ENCODE results near the gene SELPLG.

Gene SELPLG

GRCh38 chr12:108668542-108668941 is 34.8 kb upstream of the SELPLG start:
- H3K4me3 ChIP-seq (ENCODE audit: low read depth, low read length): no peak overlapping the region
- in situ Hi-C loops (cut with HindIII; ENCODE audit: low pct_ligation_motif_present, low sequenced_read_pairs): no loop called here
- DNase-seq: no peak
- no peak for TF ChIP-seq CTCF (IDR thresholded peaks at IDR 0.05; ENCODE audit: low read depth, low read length, missing control alignments)
- peak overlapping the region; percentile 45 for H3K27ac ChIP-seq
- peaks cover 11% of the 10 kb centered on the region for H3K36me3 ChIP-seq (replicated peaks)
- H3K27me3 ChIP-seq (replicated peaks): no peaks in the 10 kb centered on the region

- no peak for TF ChIP-seq CTCF (IDR thresholded peaks at IDR 0.05; ENCODE audit: low read depth, low read length, missing control alignments)
- in situ Hi-C loops (cut with HindIII; ENCODE audit: low pct_ligation_motif_present, low sequenced_read_pairs): no loop called here
- Histone ChIP-seq H3K27ac (peak overlapping the region; percentile 45), H3K27me3 (replicated peaks) (no peaks in the 10 kb centered on the region), H3K4me3 (ENCODE audit: low read depth, low read length) (no peak overlapping the region), H3K36me3 (replicated peaks) (peaks cover 7% of the 10 kb centered on the region)
- DNase-seq: no peak
Measured at GRCh38 chr12:108668063-108668462, 34.4 kb upstream of the SELPLG start.

GRCh38 chr12:108667349-108667748 is 33.7 kb upstream of the SELPLG start:
- H3K27me3 ChIP-seq (replicated peaks): no peaks in the 10 kb centered on the region
- H3K4me3 ChIP-seq (ENCODE audit: low read depth, low read length): no peak overlapping the region
- H3K27ac ChIP-seq: peak overlapping the region; percentile 45
- no peak for TF ChIP-seq CTCF (IDR thresholded peaks at IDR 0.05; ENCODE audit: low read depth, low read length, missing control alignments)
- in situ Hi-C loops (cut with HindIII; ENCODE audit: low pct_ligation_motif_present, low sequenced_read_pairs): no loop called here
- peaks cover 2% of the 10 kb centered on the region for H3K36me3 ChIP-seq (replicated peaks)
- DNase-seq: no peak

GRCh38 chr12:108666401-108666881 is 32.7 kb upstream of the SELPLG start:
- no peak for DNase-seq
- in situ Hi-C loops (cut with HindIII; ENCODE audit: low pct_ligation_motif_present, low sequenced_read_pairs): no loop called here
- H3K4me3 ChIP-seq (ENCODE audit: low read depth, low read length): no peak overlapping the region
- H3K36me3 ChIP-seq (replicated peaks): peaks cover 8% of the 10 kb centered on the region
- H3K27me3 ChIP-seq (replicated peaks): no peaks in the 10 kb centered on the region
- peak overlapping the region; percentile 45 for H3K27ac ChIP-seq
- TF ChIP-seq CTCF (IDR thresholded peaks at IDR 0.05; ENCODE audit: low read depth, low read length, missing control alignments): no peak

GRCh38 chr12:108665608-108666202 is 32.0 kb upstream of the SELPLG start:
- H3K27ac ChIP-seq: peak overlapping the region; percentile 45
- TF ChIP-seq CTCF (IDR thresholded peaks at IDR 0.05; ENCODE audit: low read depth, low read length, missing control alignments): no peak
- no peaks in the 10 kb centered on the region for H3K27me3 ChIP-seq (replicated peaks)
- peaks cover 9% of the 10 kb centered on the region for H3K36me3 ChIP-seq (replicated peaks)
- no peak for DNase-seq
- in situ Hi-C loops (cut with HindIII; ENCODE audit: low pct_ligation_motif_present, low sequenced_read_pairs): no loop called here
- no peak overlapping the region for H3K4me3 ChIP-seq (ENCODE audit: low read depth, low read length)

All from brain microvascular endothelial cell (primary cell).